GM23338 (cell line): ENCODE data around the gene ALX1. TPM values are rescaled to one million over a fixed set of nuclear protein-coding genes. Genes with fewer than 3 reads are reported as not detected.

Experiments
- ATAC-seq: fragments of 200-7000 bp; cut with Tn5 transposase; 3 replicates; pipeline ENCODE4 v1.9.1; 2020
- DNase-seq: peaks from one replicate; pipeline ENCODE4 v3.0.0-alpha.2; 2015; ENCODE audit warnings: low spot score
- H2AFZ ChIP-seq: fragments of 200-600 bp; sonication (generic); 2 replicates; pipeline ENCODE4 v1.8.0; 2016; ENCODE audit warnings: antibody characterized with exemption, mild to moderate bottlenecking, moderate library complexity
- H3F3A ChIP-seq: fragments of 200-600 bp; sonication (generic); replicated peaks from 2 replicates; pipeline ENCODE4 v1.8.0; 2017; ENCODE audit warnings: antibody characterized with exemption, mixed run types, low read depth
- H3K27ac ChIP-seq: fragments of 200-600 bp; sonication (generic); 2 replicates; pipeline ENCODE4 v1.6.1; 2016; ENCODE audit warnings: low read depth
- H3K27me3 ChIP-seq: fragments of 200-600 bp; sonication (generic); 2 replicates; pipeline ENCODE4 v1.8.0; 2016; ENCODE audit warnings: mild to moderate bottlenecking, mixed run types, moderate library complexity; ENCODE audit not compliant: insufficient read depth
- H3K36me3 ChIP-seq: fragments of 200-600 bp; sonication (generic); 2 replicates; pipeline ENCODE4 v1.8.0; 2016; ENCODE audit warnings: mild to moderate bottlenecking; ENCODE audit not compliant: insufficient read depth
- H3K4me1 ChIP-seq: fragments of 200-600 bp; sonication (generic); 2 replicates; pipeline ENCODE4 v1.8.0; 2016; ENCODE audit warnings: mild to moderate bottlenecking, moderate library complexity; ENCODE audit not compliant: insufficient read depth
- H3K4me2 ChIP-seq: fragments of 200-600 bp; sonication (generic); 2 replicates; pipeline ENCODE4 v1.7.1; 2017; ENCODE audit warnings: mixed run types
- H3K4me3 ChIP-seq: fragments of 200-600 bp; sonication (generic); 2 replicates; pipeline ENCODE4 v1.6.1; 2016; ENCODE audit warnings: mixed run types
- H3K79me2 ChIP-seq: fragments of 200-600 bp; sonication (generic); replicated peaks from 2 replicates; pipeline ENCODE4 v1.8.0; 2017; ENCODE audit warnings: mild to moderate bottlenecking; ENCODE audit not compliant: insufficient read depth
- H3K9me2 ChIP-seq: fragments of 200-600 bp; sonication (generic); 2 replicates; pipeline ENCODE4 v1.8.0; 2017; ENCODE audit not compliant: insufficient read depth
- H4K20me1 ChIP-seq: fragments of 200-600 bp; sonication (generic); replicated peaks from 2 replicates; pipeline ENCODE4 v1.8.0; 2017; ENCODE audit warnings: mild to moderate bottlenecking; ENCODE audit not compliant: insufficient read depth
- H3K27ac Mint-ChIP-seq: 2 replicates; pipeline ENCODE4 v1.8.0; 2020; ENCODE audit warnings: inconsistent platforms, mild to moderate bottlenecking, moderate library complexity, mixed read lengths
- H3K27me3 Mint-ChIP-seq: 3 replicates; pipeline ENCODE4 v1.8.0; 2022; ENCODE audit warnings: low read depth, mild to moderate bottlenecking, moderate library complexity, mixed read lengths, inconsistent platforms; ENCODE audit not compliant: insufficient read depth, poor library complexity
- H3K36me3 Mint-ChIP-seq: 3 replicates; pipeline ENCODE4 v1.8.0; 2021; ENCODE audit warnings: low read depth, mild to moderate bottlenecking, inconsistent platforms, moderate library complexity, mixed read lengths
- H3K4me1 Mint-ChIP-seq: 3 replicates; pipeline ENCODE4 v1.8.0; 2020; ENCODE audit warnings: mild to moderate bottlenecking, inconsistent platforms, mixed read lengths
- H3K4me3 Mint-ChIP-seq: 3 replicates; pipeline ENCODE4 v1.8.0; 2021; ENCODE audit warnings: moderate library complexity, mild to moderate bottlenecking, inconsistent platforms, mixed read lengths
- H3K9me3 Mint-ChIP-seq: 3 replicates; pipeline ENCODE4 v1.8.0; 2020; ENCODE audit warnings: moderate library complexity, mild to moderate bottlenecking, inconsistent platforms, mixed read lengths
- CREB1 ChIP-seq: fragments of 250-450 bp; sonication (Bioruptor Pico); IDR thresholded peaks from 2 replicates; pipeline ENCODE4 v1.5.0; 2020; ENCODE audit warnings: low read depth, mild to moderate bottlenecking, moderate library complexity
- CTCF ChIP-seq, 2 experiments: fragments of 200-600 bp in 1 of 2; sonication (generic) in 1 of 2; conservative IDR thresholded peaks; 2 replicates each; pipeline versions ENCODE4 v1.5.1 to v1.6.1; 2016 to 2017; ENCODE audit warnings: antibody characterized with exemption in 2 of 2, low read depth in 2 of 2, mild to moderate bottlenecking in 2 of 2, moderate library complexity in 1 of 2
- ETS1 ChIP-seq: IDR thresholded peaks from 2 replicates; pipeline ENCODE4 v1.6.1; 2016; ENCODE audit warnings: antibody characterized with exemption
- EZH2 ChIP-seq: fragments of 200-600 bp; sonication (generic); IDR thresholded peaks from one replicate; pipeline ENCODE4 v1.8.0; 2017; ENCODE audit warnings: antibody characterized with exemption, mild to moderate bottlenecking, low read depth; ENCODE audit not compliant: unreplicated experiment
- EZH2phosphoT487 ChIP-seq: fragments of 200-600 bp; sonication (generic); IDR thresholded peaks from one replicate; pipeline ENCODE4 v1.8.1; 2018; ENCODE audit warnings: antibody characterized with exemption; ENCODE audit not compliant: unreplicated experiment
- JUNB ChIP-seq: IDR thresholded peaks from one replicate; pipeline ENCODE4 v1.6.1; 2016; ENCODE audit warnings: antibody characterized with exemption; ENCODE audit not compliant: unreplicated experiment
- NANOG ChIP-seq: IDR thresholded peaks from 2 replicates; pipeline ENCODE4 v1.6.1; 2016; ENCODE audit warnings: antibody characterized with exemption, borderline replicate concordance
- POLR2AphosphoS5 ChIP-seq: IDR thresholded peaks from 2 replicates; pipeline ENCODE4 v1.6.1; 2016; ENCODE audit warnings: antibody characterized with exemption, low read depth
- REST ChIP-seq: IDR thresholded peaks from one replicate; pipeline ENCODE4 v1.6.1; 2018; ENCODE audit warnings: antibody characterized with exemption; ENCODE audit not compliant: unreplicated experiment
- STAT1 ChIP-seq: IDR thresholded peaks from one replicate; pipeline ENCODE4 v1.6.1; 2016; ENCODE audit warnings: antibody characterized with exemption; ENCODE audit not compliant: unreplicated experiment
- ZNF114 ChIP-seq: fragments of 250-450 bp; sonication (Bioruptor Pico); IDR thresholded peaks from 2 replicates; pipeline ENCODE4 v1.5.0; 2020; ENCODE audit warnings: mild to moderate bottlenecking, moderate library complexity
- ZNF331 ChIP-seq: fragments of 250-450 bp; sonication (Bioruptor Pico); IDR thresholded peaks from 2 replicates; pipeline ENCODE4 v1.5.0; 2020; ENCODE audit warnings: low read depth, mild to moderate bottlenecking, moderate library complexity
- ZNF462 ChIP-seq: fragments of 250-450 bp; sonication (Bioruptor Pico); IDR thresholded peaks from 2 replicates; pipeline ENCODE4 v1.5.0; 2020; ENCODE audit warnings: mild to moderate bottlenecking, moderate library complexity
- polyA plus RNA-seq: library from polyadenylated mRNA; unstranded; fragments of >200 nt; fragmentation: Nextera tagmentation; extraction: Ambion mirVana; gene quantifications from 2 replicates; pipeline ENCODE4 v1.2.1, GENCODE V29; 2016
- total RNA-seq: library from RNA; depleted of rRNA; stranded (reverse); fragments of >200 nt; shearing (Covaris generic); gene quantifications from 2 replicates; pipeline ENCODE4 v1.2.3, GENCODE V29; 2014

The ALX1 gene
- total and polyA plus RNA-seq, 2 experiments from 2014 or later = 0.49 to 1.1 TPM

GRCh38 chr12:85260447-85260846 lies 19.6 kb upstream of the ALX1 start:
- no peaks in the 10 kb centered on the region for H3K4me1 Mint-ChIP-seq
- H3K27me3 Mint-ChIP-seq = no peaks in the 10 kb centered on the region
- Histone ChIP-seq H3K36me3 (no peaks in the 10 kb centered on the region), H3K4me2 (no peak overlapping the region), H3F3A (no peaks in the 10 kb centered on the region), H3K79me2 (no peaks in the 10 kb centered on the region), H3K27ac (no peak overlapping the region), H3K27me3 (no peaks in the 10 kb centered on the region), H3K9me2 (no peaks in the 10 kb centered on the region), H3K4me1 (no peaks in the 10 kb centered on the region), H4K20me1 (no peaks in the 10 kb centered on the region; the same call in 1 of the 2 replicates), H2AFZ (no peak overlapping the region), H3K4me3 (no peak overlapping the region)
- no peak overlapping the region for H3K4me3 Mint-ChIP-seq
- DNase-seq (no peak), ATAC-seq (no peak)
- TF ChIP-seq CREB1 (CRISPR knock-in tag) (no peak), STAT1 (no peak), ZNF114 (CRISPR knock-in tag) (no peak), ZNF331 (CRISPR knock-in tag) (no peak), ETS1 (no peak), JUNB (no peak), CTCF (conservative IDR thresholded peaks at IDR 0.05; ENCODE audit: low read depth in 2 of 2) (no peak), EZH2 (no peak), ZNF462 (no peak), NANOG (no peak), REST (no peak), EZH2phosphoT487 (no peak), POLR2AphosphoS5 (no peak)
- H3K36me3 Mint-ChIP-seq = no peaks in the 10 kb centered on the region
- no peaks in the 10 kb centered on the region for H3K9me3 Mint-ChIP-seq
- no peak overlapping the region for H3K27ac Mint-ChIP-seq
